GM10248 (cell line): Measurements from ENCODE around the gene COL4A3.
"Not testable (repeated sequence)": the region's sequence is repeated elsewhere in the genome, so short reads cannot be mapped to it uniquely, and the experiment has no call there.

Source experiments
- CTCF ChIA-PET: fragments of 300-600 bp; sonication (Branson Sonifier 250); formaldehyde crosslinking; extraction: SDS; loops from one replicate; lab custom pipeline; 2021; ENCODE audit warnings: antibody characterized with exemption; lab: Yijun Ruan, JAX
- POLR2A ChIA-PET: fragments of 350-650 bp; sonication (Branson Sonifier 250); formaldehyde crosslinking; extraction: SDS; loops from one replicate; lab custom pipeline; 2020; ENCODE audit warnings: antibody characterized with exemption; lab: Yijun Ruan, JAX
- DNase-seq: peaks from one replicate; pipeline ENCODE4 v3.0.0; 2012; ENCODE audit errors: extremely low spot score
- TF ChIP-seq, protein P1 (sequence below): IDR thresholded peaks from 2 replicates; pipeline ENCODE4 v1.5.1; 2012; ENCODE audit warnings: mild to moderate bottlenecking, low read depth; ENCODE audit errors: extremely low read depth, missing control alignments, control extremely low read depth

COL4A3 gene

GRCh38 chr2:227207573-227207972, 43.1 kb downstream of the COL4A3 start:
- ChIA-PET POLR2A (no interaction called here), CTCF (interaction anchor here (1.0 to 3.7 kb wide), 4 partner anchors 8 to 31 kb away, joined by 3 to 19 read pairs (median 4); no protein-coding TSS in a partner anchor)
- no peak for DNase-seq
- TF ChIP-seq, protein P1, sequence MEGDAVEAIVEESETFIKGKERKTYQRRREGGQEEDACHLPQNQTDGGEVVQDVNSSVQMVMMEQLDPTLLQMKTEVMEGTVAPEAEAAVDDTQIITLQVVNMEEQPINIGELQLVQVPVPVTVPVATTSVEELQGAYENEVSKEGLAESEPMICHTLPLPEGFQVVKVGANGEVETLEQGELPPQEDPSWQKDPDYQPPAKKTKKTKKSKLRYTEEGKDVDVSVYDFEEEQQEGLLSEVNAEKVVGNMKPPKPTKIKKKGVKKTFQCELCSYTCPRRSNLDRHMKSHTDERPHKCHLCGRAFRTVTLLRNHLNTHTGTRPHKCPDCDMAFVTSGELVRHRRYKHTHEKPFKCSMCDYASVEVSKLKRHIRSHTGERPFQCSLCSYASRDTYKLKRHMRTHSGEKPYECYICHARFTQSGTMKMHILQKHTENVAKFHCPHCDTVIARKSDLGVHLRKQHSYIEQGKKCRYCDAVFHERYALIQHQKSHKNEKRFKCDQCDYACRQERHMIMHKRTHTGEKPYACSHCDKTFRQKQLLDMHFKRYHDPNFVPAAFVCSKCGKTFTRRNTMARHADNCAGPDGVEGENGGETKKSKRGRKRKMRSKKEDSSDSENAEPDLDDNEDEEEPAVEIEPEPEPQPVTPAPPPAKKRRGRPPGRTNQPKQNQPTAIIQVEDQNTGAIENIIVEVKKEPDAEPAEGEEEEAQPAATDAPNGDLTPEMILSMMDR: no peak

DNA sequence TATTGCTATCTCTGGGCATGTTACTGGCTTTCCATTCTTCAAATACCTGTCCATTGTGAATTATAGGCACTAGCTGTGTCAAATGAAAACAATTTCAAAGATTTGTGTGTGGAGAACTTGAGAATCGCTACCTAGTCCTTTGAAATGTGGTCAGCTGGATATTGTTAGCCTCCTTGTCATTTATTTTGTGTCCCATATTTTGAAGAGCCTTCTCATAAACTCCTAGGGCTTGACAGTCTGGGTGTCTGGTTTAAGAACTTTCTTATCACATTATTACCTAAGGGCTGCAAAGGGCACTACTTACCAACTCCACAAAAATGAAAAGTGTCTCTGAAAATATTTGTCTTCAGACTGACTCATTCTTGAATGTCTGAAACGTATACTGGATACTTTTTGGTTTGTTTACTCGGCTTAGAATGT, 50.2 kb downstream of the COL4A3 start:
- POLR2A ChIA-PET: no interaction called here
- DNase-seq: no peak
- CTCF ChIA-PET: interaction anchor here (1.2 kb wide), 1 partner anchor 23 kb away, joined by 5 read pairs; no protein-coding TSS in a partner anchor
- TF ChIP-seq, protein P1: no peak

DNA sequence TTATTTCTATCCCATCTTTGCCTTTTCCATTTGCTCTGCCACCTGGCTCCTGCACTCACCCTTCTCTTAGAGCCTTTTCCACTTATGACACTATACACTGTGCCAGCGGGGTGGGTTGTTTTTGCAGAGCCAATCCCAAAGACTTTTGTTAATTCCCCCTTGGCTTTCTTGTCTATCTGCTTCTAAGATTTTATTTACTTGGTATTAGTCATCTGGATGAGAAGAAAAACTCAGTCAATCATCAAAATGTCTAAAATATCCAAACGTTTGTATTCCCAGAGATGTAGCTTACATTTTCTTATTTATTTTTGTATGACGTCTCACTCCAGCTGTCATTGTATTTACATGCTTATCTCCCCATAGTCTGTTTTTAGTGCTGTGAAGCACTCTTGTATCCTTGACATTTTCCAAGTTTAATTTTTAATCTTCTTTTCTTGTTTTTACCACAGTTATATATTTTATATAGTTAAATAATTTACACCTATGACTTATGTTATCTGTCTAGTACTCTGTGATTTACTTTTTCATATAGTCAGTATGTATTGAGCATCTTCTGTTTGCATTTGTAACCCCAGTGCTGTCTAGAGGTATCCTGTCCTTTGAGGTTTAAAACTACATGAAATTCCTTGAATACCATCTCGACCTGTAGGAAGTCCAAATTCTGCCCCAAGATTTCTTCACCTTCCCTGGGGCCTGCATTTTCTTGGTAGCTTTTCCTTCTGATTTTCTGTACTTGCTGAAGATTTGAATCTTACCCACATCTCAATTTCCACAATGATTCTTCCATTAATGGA, 55.1 kb downstream of the COL4A3 start:
- ChIA-PET CTCF (interaction anchor here (2.3 kb wide), 1 partner anchor 19 kb away, joined by 12 read pairs; no protein-coding TSS in a partner anchor), POLR2A (no interaction called here)
- TF ChIP-seq, protein P1: no peak
- no peak for DNase-seq

- TF ChIP-seq, protein P1: no peak
- POLR2A ChIA-PET: no interaction called here
- CTCF ChIA-PET: interaction anchor here (2.3 kb wide), 1 partner anchor 17 kb away, joined by 12 read pairs; no protein-coding TSS in a partner anchor
- DNase-seq: no peak
Measured at GRCh38 chr2:227221120-227221519, 56.7 kb downstream of the COL4A3 start.

GRCh38 chr2:227222292-227222691, 57.9 kb downstream of the COL4A3 start:
- no peak for DNase-seq
- CTCF ChIA-PET: interaction anchor here (0.6 to 1.2 kb wide), 2 partner anchors 16 to 105 kb away, joined by 3 to 6 read pairs; no protein-coding TSS in a partner anchor
- POLR2A ChIA-PET: no interaction called here
- TF ChIP-seq, protein P1: no peak

GRCh38 chr2:227225641-227226040, 61.2 kb downstream of the COL4A3 start:
- POLR2A ChIA-PET, DNase-seq: not testable (repeated sequence)
- CTCF ChIA-PET: interaction anchor here (4.4 kb wide), 1 partner anchor 12 kb away, joined by 43 read pairs; no protein-coding TSS in a partner anchor
